ENCODE results near the gene CAPNS2.

Gene CAPNS2

DNA sequence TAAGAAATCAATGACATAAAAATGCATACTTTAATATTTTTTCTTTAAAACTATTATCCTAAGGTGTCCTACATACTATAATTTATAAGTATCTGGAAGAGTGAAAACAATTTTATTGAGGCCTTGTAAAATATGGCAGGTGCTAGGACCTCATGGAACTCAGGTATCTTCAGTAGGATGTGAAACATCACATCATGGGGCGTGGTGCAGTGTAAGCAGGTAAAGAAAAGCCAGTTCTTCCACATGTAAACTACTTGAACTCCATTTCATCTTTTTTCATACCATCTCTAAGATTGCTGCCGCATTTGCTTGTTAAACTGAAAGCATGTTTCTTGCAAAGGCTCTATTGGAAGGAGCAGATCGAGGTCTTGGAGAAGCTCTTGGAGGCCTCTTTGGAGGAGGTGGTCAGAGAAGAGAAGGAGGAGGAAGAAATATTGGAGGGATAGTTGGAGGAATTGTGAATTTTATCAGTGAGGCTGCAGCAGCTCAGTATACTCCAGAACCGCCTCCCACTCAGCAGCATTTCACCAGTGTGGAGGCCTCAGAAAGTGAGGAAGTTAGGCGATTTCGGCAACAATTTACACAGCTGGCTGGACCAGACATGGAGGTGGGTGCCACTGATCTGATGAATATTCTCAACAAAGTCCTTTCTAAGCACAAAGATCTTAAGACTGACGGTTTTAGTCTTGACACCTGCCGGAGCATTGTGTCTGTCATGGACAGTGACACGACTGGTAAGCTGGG is at the start of gene CAPNS2:
Gene CAPNS2, plus strand, starts transcription at position 253 of the 744 bp plus-strand sequence. Its CDS starts 73 bp downstream, at position 326.
- DNase-seq: no peak

DNA sequence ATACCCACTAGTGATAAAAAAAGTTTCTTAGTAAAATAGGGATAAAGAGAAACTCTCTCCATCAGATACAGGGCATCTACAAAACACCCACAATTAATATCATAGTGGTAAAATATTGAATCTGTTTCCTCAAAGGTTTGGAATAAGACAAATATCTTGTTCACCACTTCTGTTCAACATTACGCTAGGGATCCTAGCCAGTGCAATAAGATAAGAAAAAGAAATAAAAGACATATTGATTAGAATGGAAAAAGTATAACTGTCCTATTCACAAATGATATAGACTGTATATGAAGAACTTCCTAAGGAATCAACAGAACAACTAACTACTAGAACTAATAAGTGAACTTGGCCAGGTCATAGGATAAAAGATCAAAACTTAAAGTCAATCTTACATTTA is 44.7 kb upstream of the CAPNS2 start:
- DNase-seq: no peak

DNA sequence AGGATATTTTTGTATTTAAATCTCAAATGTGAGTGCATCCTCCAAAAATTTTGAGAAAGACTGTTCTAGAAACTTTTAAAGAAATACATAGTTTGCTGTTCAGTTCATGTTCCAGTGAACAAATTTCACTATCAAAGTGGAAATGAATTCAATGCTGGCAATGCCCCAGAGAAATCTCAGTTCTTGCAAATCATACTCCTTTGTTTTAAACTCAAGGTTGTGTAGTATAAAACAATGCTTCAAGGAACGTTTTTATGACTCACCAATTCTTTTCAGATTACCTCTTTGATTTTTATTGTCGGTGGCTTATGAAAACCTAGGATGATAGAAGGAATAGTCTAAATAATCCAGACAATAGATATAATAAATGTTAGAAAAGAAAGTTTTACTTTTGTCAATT is 40.0 kb upstream of the CAPNS2 start:
- DNase-seq: no peak

DNA sequence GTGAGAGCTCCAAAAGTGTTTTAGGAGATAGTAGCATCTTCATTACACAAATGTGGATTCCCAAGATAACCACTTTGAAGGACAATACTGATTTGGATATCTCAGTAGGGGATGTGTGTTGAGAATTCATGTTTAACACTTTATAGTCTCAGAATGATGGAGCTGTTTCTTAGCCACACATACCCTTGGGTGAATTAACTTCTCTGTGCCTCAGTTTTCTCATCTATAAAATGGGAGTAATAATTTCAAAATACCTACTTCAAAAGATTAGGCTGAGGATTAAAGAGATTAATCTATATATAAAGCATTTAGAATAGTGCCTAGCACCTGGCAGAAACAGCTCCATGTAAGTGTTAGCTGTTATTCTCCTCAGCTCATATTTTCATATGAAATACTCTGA is 38.6 kb upstream of the CAPNS2 start:
- DNase-seq: no peak

DNA sequence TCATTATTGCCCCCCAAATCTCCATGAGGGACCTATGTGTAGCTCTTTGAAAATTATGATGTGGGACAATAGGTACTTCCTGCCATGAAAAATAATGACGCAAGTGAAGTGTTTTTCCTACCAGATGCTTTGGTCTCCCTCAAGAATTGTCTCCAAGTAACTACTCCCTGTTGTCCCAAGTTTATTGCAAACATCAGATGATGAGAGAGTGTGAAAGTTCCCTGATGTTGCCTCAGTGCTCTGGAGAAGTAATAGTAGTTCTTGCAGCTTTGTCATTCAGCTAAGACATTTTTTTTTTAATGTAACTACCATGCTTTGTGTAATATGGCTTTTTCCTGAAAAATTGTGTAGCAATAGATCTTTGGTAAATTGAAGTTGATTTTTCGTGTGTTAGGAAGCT is 37.5 kb upstream of the CAPNS2 start:
- DNase-seq: no peak

DNA sequence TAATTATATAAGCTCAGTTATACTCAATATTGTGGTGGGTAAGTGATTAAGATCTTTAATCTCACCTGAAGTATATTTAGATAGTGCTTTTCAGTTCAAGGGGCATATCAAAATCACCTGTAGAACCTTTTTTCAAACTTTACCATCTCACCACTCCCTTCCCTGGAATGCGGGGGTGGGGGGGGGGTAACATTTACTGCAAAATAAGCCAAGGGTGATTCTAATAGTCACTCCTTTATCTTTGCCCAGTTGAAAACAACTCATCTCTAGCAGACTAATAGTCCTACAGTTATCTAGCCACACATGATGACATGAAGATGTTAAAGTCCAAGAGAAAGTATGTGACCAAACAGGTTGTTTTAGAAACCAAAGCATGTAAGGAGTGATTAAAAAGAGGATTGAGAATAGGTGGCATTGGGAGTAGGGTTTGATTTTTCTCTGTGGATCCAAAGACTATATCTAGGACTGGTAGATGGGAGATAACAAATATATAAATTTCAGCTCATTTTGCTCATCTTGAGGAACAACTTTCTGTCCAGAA is 36.1 kb upstream of the CAPNS2 start:
- no peak for DNase-seq

DNA sequence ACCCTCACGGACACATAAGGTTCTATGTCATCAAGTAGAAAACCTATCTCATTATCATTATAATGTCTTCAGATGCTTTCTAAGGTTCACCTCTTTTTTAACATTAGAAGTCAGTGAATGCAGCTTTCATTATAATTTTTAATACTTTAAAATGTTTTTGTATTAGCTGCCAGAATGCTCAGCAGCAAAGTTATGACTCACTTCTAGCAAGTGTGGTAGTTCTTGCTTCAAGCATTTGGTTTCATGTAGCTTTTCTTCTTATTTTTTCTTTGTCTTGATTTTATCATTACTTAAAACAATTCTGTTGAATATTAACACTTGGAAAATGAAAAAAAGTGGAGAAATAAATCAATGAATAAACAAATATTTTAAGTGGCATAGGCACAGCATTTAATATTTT is 34.3 kb upstream of the CAPNS2 start:
- no peak for DNase-seq

DNA sequence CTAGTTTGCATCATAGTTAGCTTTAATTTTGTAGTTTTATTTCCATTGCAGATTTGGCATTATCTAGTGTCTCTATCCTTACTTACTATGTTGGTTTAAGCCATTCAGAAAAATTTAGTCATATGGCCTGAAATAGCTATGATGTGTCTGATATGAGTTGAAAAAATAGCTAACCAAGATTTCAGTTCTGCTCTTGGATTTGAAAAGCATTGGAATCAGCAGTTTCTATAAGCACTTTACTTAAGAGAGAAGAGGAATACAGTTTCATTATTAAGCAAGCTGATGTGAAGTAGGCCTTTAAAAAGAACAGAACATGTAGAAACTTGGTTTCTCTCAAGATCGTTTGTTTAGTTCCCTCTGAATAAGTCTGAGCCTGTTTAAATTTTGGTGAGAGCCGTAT is 31.7 kb upstream of the CAPNS2 start:
- no peak for DNase-seq

DNA sequence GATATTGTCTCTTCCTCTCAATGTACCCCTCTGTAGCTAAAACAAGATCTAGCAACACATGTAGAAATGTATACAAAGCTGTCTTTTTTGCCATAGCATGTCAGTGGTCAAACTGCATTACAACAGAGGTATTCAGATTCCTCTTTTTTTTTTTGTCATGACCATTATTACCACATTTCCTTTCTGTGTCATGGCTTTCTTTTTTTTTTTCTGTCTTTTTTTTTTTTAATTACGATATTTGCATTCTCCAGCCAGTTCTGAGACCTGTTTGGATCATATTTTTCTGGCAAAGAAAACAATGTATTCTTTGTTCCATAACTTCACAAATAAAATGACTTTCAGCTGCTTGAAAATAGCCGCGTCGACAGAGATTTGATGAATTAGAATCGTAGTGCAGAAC is 27.4 kb upstream of the CAPNS2 start:
- DNase-seq: peak in 1 of 56 donors; percentile 5

DNA sequence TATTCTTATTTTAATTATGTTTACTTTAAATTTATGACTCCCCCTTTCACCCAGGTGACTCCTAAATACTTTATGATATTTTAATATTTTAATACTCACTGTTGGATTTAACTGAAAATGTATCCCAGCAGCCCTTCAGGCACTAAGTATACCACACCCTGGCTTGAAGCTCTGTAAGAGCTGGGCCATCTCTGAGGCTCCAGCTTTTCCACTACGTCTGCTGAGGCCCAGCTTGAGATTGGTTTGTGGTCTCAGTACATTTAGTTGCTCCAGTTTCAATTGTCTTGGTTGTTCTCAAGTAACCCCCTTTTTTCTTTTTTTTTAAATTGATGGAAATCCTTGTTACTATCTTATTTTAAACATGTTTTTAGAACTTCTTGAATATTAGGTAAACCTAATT is 27.0 kb upstream of the CAPNS2 start:
- DNase-seq: no peak

DNA sequence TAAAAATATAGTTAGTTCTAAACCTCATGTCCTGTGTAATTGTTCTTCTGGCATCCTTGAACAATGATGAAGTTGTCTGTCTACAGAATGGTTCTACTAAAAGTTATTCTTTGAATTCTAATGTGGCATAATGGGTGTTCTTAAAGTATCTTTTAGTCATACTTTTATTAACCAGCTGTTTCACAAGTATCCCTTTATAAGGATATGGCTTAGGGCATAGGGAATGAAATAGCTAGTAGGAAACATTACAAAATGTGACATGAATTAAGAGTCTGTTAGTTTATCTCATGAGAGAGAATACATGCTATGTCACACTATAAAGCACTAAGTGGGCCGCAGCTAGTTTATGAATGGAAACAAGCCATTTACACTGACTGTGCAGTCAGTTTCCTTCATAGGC is 26.3 kb upstream of the CAPNS2 start:
- DNase-seq: no peak

DNA sequence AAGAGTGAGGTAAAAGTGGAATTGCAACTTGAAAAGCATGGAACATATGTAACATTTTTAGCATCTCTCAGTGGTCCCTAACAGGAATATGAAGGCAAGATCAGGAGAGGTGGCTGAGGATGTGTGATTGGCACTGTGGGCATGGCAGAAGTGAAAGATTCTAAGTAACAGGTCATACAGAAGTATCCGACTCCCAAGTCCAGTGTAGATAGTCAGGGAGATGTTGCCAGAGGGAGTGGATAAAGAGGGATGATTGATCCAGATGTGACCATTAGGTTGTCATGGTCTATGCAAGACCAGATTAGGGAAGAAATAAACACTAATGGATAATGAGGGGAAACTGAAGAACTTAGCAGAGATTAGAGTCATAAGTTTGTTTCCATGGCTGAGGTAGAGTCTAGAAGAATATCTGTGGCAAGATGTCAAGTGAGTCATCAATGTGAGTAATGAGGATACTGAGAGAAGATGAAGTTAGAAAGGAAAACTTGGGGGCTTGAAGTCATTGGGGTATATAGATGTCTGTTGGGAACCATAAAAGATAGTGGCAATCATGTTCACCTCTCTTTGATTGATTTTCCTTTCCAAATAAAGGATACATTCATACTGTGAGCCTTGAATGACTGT is 23.9 kb upstream of the CAPNS2 start:
- DNase-seq: no peak

DNA sequence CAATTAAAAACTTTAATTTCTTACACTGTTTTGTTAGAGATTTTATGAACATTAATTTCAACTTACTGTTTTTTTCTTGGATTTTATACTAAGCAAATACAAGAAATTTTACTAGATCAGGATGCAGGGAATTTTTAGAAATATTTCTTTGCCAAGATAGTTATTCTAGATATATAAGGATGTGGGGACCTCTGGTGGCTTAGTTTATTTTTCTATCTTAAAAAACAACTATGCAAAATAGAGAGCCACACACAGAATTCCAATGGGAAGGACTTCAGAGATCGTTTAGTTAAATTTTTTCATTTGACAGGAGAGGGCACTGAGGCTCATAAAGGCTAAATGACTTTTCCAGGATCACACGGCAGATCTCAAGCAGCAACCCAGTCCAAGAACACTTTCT is 23.0 kb upstream of the CAPNS2 start:
- peak in 1 of 56 donors; percentile 70 for DNase-seq

DNA sequence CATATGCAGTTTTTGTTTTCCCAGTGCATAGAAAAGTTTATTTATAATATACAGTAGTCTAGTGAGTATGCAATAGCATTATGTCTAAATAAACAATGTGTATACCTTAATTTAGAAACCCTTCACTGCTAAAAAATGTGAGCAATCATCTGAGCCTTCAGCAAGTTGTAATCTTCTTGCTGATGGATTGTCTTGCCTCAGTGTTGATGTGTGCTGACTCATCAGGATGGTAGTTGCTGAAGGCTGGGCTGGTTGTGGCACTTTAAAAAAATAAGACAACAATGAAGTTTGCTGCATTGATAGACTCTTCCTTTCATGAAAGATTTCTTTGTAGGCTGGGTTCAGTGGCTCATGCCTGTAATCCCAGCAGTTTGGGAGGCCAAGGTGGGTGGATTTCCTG is 13.9 kb upstream of the CAPNS2 start:
- DNase-seq: no peak

DNA sequence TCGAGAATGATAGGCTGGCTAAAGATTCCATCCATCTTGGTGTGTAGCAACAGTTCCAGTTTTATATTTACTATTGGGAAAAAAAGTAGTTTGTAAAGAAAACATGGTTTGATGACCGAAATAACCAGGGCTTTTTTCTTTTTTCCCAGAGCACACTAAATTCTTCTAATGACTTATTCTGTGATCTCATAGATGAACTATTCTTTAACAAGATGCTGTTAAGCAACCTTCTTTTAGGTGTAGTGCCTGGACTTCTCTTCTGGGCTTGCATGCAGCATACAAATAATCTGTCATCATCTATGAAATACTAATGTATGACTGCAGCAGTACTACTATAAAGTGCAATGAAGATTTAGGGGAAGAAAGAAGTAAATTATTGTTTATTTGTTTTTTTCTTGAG is 11.0 kb upstream of the CAPNS2 start:
- no peak for DNase-seq

DNA sequence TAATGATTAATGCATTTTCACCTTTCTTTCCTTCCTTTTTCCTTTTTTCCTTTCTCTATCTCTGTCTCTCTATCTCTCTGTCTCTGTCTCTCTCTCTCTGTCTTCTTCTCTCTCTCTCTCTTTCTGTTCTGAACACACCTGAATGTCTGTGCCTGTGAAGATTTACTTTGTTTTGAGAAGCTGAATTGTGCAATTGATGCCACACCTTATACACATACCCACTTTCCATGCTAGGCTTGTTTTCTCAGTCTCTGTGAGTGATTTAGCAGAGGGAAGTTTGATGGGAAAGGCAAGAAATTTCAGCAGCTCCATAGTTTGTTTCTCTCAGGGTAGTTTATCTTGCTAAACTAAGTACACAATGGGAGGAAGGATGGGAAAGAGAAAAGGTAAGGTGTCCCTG is 9.3 kb upstream of the CAPNS2 start:
- no peak for DNase-seq

DNA sequence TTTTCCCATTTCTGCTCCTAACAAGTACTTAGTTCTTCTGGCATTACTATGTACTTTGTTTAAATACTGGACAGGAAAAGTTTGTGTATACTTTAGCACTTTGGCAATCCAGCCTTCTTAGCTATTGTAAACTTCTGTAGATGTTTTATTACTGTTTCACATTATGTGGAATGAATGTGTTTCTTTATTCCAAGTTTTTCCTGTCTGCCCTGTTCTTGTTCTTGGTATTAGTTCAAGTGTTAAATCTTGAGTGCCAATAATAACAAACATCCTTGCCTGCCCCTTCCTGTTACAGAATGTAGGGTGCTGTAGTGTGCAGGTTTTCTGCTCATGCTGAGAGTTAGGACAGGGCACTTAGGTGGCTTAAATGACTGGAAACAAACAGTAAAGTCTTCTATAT is 7.3 kb upstream of the CAPNS2 start:
- no peak for DNase-seq

DNA sequence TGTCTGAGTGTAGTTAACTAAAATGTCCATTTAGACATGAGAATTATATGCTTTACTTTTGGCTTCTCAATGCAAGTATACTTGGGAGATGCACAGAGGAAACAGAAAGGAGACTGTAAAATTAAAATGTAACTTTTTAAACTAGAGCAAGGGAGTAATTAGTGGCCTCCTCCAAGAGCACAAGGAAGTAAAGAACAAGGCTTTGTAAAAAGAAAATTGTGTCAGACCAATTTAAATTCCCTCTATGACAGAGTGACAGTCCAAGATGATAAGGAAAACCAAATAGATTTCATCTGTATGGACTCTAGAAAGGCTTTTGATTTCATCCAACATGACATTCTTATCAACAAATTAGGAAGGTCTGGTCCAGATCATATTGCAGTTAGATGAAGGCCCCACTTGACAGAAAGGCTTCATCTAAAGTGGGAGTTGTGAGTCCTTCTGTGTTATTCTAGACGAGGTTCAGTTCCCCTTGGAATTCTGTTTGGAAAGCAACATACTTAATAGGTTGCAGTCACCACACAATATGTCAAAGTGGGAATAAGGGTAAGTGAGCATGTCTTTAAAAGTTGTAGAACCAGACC is 6.5 kb upstream of the CAPNS2 start:
- no peak for DNase-seq

DNA sequence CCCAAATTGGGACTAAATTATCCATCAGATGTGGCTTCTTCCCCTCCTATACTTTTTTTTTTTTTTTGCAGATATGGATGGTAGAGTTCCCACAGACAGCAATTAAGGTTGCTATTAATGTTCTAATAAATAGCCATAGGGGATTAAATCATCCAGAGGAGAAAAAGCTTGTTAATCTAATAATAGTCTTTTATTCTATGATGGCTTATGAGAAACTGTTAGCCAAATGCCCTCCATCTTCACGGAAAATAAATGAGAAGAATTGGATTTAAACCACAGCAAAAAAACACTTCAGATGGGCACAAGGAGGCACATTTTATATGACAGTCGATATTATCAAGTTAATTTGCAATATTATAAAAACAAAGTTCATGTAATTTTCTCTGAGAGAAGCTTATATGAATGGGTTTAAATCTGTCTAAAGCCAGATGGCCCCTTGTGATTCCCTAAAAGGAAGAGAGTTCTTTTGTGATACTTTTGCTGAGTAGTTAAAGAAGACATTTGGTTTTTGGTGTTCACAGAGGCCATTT is 5.1 kb upstream of the CAPNS2 start:
- DNase-seq: no peak

DNA sequence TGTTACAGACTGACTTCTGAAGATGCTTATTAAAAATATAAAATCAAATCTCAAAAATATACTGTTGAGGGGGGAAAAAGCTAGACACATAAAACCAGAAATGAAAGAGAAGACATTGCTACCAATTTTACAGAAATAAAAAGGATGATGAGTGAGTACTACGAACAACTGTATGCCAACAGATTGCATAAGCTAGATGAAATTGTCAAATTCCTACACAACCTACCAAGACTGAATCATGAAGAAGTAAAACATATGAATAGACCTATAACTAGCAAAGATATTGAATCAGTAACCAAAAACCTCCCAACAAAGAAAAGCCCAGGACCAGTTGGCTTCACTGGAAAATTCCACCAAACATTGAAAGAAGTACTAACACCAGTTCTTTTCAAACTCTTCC is 3.5 kb upstream of the CAPNS2 start:
- DNase-seq: no peak

DNA sequence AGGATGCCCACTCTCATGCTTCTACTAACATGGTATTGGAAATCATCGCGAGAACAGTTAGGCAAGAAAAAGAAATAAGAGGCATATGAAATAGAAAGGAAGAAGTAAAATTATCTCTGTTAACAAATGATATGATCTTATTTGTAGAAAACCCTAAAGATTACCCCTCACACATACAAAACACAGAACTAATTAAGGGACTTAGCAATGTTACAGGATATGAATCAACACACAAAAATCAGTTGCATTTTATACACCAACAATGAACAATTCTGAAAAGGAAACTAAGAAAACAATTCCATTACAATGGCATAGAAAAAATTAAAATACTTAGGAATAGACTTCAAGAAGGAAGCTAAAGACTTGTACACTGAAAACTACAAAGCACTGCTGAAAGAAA is 2.7 kb upstream of the CAPNS2 start:
- DNase-seq: no peak

DNA sequence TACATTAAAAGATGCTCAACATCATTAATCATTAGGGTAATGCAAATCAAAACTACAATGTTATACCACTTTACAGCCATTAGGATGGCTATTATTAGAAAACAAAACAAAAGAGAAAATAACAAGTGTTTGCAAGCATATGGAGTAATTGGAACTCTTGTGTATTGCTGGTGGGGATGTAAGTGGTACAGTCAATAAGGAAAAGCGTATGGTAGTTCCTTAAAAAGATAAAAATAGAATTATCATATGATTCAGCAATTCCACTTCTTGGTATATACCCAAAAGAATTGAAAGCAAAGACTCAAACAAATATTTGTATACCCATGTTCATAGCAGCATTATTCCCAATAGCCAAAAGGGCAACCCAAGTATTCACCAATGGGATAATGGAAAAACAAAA is 1.4 kb upstream of the CAPNS2 start:
- no peak for DNase-seq

DNA sequence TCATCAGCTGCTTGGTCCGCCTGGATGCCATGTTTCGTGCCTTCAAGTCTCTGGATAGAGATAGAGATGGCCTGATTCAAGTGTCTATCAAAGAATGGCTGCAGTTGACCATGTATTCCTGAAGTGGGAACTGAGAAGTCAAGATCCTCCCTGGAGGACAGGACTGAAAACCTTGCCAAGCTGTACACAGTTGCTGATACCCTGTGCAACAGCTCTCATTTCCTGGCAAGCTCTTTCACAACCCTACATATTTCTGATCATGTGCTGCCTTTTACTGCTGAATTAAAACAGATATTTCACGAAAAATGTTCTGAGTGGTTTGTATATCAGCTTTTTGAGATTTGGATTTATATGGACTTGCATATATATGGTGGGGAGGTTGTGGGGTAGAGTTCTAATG is 898 bp downstream of the CAPNS2 start:
- no peak for DNase-seq
